Hepatocyte (in vitro differentiated cells): Measurements from ENCODE around the gene TACR2.

Experiments
- CTCF ChIP-seq: fragments of 200-600 bp; sonication (generic); IDR thresholded peaks from 2 replicates; pipeline ENCODE4 v1.5.1; 2016; ENCODE audit warnings: antibody characterized with exemption, mild to moderate bottlenecking; ENCODE audit not compliant: poor library complexity
- EZH2 ChIP-seq: fragments of 200-600 bp; sonication (generic); IDR thresholded peaks from 2 replicates; pipeline ENCODE4 v1.6.1; 2016; ENCODE audit warnings: antibody characterized with exemption, mild to moderate bottlenecking, borderline replicate concordance
- EZH2phosphoT487 ChIP-seq: fragments of 200-600 bp; sonication (generic); IDR thresholded peaks from one replicate; pipeline ENCODE4 v1.6.1; 2018; ENCODE audit warnings: antibody characterized with exemption, mild to moderate bottlenecking, low read depth, moderate library complexity; ENCODE audit not compliant: unreplicated experiment, severe bottlenecking

- TF ChIP-seq CTCF: no peak
- TF ChIP-seq EZH2: no peak
- no peak for TF ChIP-seq EZH2phosphoT487
Measured at GRCh38 chr10:69455006-69455763, 38.5 kb upstream of the TACR2 start.
